Ovary (tissue), 9 donors: ENCODE measurements around the gene ZMIZ1. TPM values are rescaled to one million over a fixed set of nuclear protein-coding genes. Genes with fewer than 3 reads are reported as not detected.

ENCODE experiments used
- DNase-seq, 5 donors: peaks; one replicate each; pipeline ENCODE4 v3.0.0-alpha.2; 2019 to 2020
- H3K27ac ChIP-seq, 2 donors: fragments of 200-600 bp; one replicate each; pipeline versions ENCODE4 v1.5.1 to v1.8.0; 2019 to 2022
- H3K27me3 ChIP-seq: fragments of 200-600 bp; one replicate; pipeline ENCODE4 v1.8.0; 2022
- H3K36me3 ChIP-seq: fragments of 200-600 bp; sonication (generic); one replicate; pipeline ENCODE4 v1.5.1; 2019
- H3K4me1 ChIP-seq: one replicate; pipeline ENCODE4 v1.8.1; 2013; ENCODE audit warnings: mild to moderate bottlenecking, moderate library complexity; ENCODE audit not compliant: insufficient read depth
- H3K4me3 ChIP-seq: fragments of 200-600 bp; sonication (generic); one replicate; pipeline ENCODE4 v1.5.1; 2017
- H3K9me3 ChIP-seq, 2 donors: fragments of 200-600 bp in 1 of 2; sonication (generic) in 1 of 2; one replicate each; pipeline versions ENCODE4 v1.5.1 to v1.8.1; 2013 to 2019; ENCODE audit warnings: mild to moderate bottlenecking in 1 of 2, moderate library complexity in 1 of 2
- EP300 ChIP-seq: sonication (generic); formaldehyde crosslinking; IDR thresholded peaks from one replicate; pipeline ENCODE4 v1.6.1; 2017; ENCODE audit warnings: antibody characterized with exemption
- POLR2A ChIP-seq: fragments of 450-650 bp; IDR thresholded peaks from one replicate; pipeline ENCODE4 v1.6.1; 2017; ENCODE audit warnings: antibody characterized with exemption, mild to moderate bottlenecking, moderate library complexity
- WGBS, 3 donors: extraction: QIAGEN DNeasy Blood & Tissue Kit in 1 of 3; methylation state at CpG; one replicate each; pipeline versions ENCODE4 v1.1.5 to v1.1.7; 2013 to 2017; 5-methylcytosine and 5-hydroxymethylcytosine counted together
- intact Hi-C, 4 donors: fragments of 100-400 bp; cut with DNase I; formaldehyde crosslinking; loops; one replicate each; pipeline versions ENCODE4 v1.11.0 to v1.15.1; 2022 to 2023
- polyA plus RNA-seq, 2 donors: library from polyadenylated mRNA; stranded (reverse); fragments of 200-250 nt in 1 of 2; fragments of 350-450 nt in 1 of 2; fragmentation: Illumina TruSeq in 1 of 2; extraction: RNeasy Lipid Tissue Mini Kit (QIAGEN cat#74804) in 1 of 2; gene quantifications; one replicate each; pipeline ENCODE4 v1.2.3, GENCODE V29; 2013 to 2014
- total RNA-seq, 7 donors: library from RNA; depleted of rRNA in 2 of 7; stranded (reverse); fragments of >200 nt in 2 of 7; fragmentation: NEBNext Ultra II Directional in 3 of 7; extraction: Animal tissue kit (Norgen Biotek cat#: 25700) in 3 of 7; gene quantifications; one replicate each; pipeline versions ENCODE4 v1.1.0 to v1.2.4, GENCODE V29; 2016 to 2023
- TF ChIP-seq, protein P1 (sequence below), 3 donors: fragments of 450-650 bp in 2 of 3; fragments of 200-600 bp in 1 of 3; IDR thresholded peaks; one replicate each; pipeline versions ENCODE4 v1.5.1 to v1.8.0; 2016 to 2022; ENCODE audit warnings: antibody characterized with exemption in 3 of 3, mild to moderate bottlenecking in 1 of 3
- donor health status: DM: no; HTN: no; CAD: no; lungs with moderate emphysema.
- donor health status: DM: no; HTN: no; CAD: no.
- donor health status: Bipolar disorder and iron deficiency.
- donor health status: DM: yes; HTN: yes; CAD: no.
- donor health status: DM: no; HTN: no; CAD: no.
- donor health status: DM: yes; HTN: yes; CAD: no.

ZMIZ1 gene
- total and polyA plus RNA-seq, 9 donors: 30.3 to 117 (median 69.1) TPM

DNA sequence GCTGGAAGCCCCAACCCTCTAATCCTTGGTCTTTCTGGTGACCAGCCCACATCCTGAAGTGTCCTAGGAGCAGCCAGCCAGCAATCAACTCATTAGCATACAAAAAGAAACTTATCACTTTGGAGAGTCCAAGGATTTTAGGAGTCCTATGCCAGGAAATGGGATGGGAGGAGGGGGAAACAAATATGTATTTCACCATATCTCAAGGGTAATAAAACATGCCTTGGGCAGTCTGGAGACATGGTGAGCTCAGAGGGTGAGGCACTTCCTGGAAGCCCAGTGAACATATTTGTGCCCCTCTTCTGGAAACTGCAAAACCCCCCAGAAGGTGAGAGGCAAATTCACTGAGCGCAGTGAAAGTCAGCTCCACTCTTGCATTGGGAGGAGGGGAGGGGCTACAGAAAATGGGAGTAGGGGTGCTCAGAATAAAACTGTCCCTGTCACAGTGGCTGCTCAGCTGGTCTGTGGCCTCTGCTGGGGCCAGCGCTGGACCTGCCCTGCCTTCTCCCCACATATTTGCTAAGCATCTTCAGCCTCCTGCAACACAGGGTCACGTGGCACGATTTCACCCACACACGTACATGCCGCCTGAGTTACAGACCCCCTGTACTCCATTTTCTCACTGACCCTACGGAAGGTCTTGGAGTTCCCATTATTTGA, 17.7 kb upstream of the ZMIZ1 start:
- Histone ChIP-seq H3K36me3 (no peaks in the 10 kb centered on the region), H3K9me3 (no peaks in the 10 kb centered on the region), H3K4me3 (no peak overlapping the region), H3K4me1 (no peaks in the 10 kb centered on the region), H3K27me3 (no peaks in the 10 kb centered on the region), H3K27ac (no peak overlapping the region)
- peak in 1 of 5 donors; percentile 4 for DNase-seq
- intact Hi-C loops: no loop called here
- no peak for TF ChIP-seq POLR2A
- 79 to 87% (median 85%) methylated on average over 7 of the region's 7 CpGs for WGBS, 3 donors

DNA sequence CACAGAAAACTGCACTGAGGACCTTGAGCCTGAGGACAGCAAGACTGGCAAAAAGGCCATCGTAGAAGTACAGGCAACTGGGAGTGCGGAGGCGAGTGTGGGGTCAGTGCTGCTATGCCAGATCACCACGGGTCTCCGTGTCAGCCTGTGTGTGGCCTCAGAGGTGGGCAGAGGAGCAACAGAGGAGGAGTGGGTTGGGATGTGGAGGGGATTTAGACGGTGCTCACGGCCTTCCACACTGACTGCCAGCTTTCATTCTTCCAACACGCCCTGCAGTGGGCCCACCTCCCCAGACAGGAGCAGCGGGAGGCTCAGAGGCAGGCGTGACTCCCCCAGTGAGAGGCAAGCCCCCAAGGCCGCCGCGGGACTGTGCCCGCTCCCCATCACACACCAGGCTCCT, 17.0 kb upstream of the ZMIZ1 start:
- no peak for TF ChIP-seq EP300
- no peak for TF ChIP-seq POLR2A
- TF ChIP-seq, protein P1, sequence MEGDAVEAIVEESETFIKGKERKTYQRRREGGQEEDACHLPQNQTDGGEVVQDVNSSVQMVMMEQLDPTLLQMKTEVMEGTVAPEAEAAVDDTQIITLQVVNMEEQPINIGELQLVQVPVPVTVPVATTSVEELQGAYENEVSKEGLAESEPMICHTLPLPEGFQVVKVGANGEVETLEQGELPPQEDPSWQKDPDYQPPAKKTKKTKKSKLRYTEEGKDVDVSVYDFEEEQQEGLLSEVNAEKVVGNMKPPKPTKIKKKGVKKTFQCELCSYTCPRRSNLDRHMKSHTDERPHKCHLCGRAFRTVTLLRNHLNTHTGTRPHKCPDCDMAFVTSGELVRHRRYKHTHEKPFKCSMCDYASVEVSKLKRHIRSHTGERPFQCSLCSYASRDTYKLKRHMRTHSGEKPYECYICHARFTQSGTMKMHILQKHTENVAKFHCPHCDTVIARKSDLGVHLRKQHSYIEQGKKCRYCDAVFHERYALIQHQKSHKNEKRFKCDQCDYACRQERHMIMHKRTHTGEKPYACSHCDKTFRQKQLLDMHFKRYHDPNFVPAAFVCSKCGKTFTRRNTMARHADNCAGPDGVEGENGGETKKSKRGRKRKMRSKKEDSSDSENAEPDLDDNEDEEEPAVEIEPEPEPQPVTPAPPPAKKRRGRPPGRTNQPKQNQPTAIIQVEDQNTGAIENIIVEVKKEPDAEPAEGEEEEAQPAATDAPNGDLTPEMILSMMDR (IDR thresholded peaks at IDR 0.05): no peak
- H3K9me3 ChIP-seq: no peaks in the 10 kb centered on the region
- H3K36me3 ChIP-seq: no peaks in the 10 kb centered on the region
- H3K4me3 ChIP-seq: no peak overlapping the region
- WGBS, 3 donors: 78 to 83% (median 83%) methylated on average over 14 of the region's 14 CpGs
- DNase-seq: peak in 2 of 5 donors; percentile 7 to 15
- intact Hi-C loops: no loop called here
- H3K27me3 ChIP-seq: no peaks in the 10 kb centered on the region
- H3K27ac ChIP-seq: no peak overlapping the region
- H3K4me1 ChIP-seq: no peaks in the 10 kb centered on the region

DNA sequence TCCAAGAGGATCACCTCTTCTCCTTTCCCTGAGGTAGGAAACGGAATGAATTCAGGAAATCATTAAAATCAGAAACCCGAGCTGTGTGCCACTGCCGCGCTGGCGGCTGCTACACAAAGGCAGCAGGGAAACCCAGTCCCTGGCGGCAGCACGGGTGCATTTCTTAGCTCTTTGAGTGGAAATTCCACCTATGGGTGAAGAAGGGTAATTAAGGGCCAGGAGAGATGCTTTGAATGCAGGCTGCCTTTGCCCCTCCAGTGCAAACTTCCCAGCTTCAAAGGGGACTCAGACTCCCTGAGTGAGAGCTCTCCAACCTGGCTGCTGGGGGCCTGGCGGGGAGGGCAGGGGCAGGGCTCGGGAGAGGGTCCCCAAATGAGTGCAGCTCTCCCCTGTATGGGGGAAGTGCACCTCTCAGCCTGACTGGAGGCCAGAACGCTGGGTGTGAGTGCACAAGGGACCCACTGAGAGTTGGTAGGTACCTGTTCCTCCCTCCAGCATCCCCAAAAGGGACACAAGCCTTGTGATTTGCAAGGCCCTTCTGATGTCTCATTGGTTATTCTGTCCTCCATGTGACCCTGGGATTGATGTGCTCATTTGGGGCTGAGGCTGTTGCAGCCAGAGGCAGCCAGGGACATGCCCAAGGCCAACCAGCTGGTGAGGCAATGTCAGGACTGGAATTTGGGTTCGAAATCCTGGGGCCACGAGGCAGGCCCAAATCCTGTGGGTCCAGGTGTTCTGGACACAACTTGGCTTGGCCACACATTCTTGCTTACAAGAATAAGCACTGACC, 16.3 kb upstream of the ZMIZ1 start:
- no peaks in the 10 kb centered on the region for H3K9me3 ChIP-seq
- TF ChIP-seq, protein P1 (IDR thresholded peaks at IDR 0.05): no peak
- TF ChIP-seq POLR2A (no peak), EP300 (no peak)
- intact Hi-C loops: no loop called here
- no peaks in the 10 kb centered on the region for H3K36me3 ChIP-seq
- DNase-seq: peak in 2 of 5 donors; percentile 8 to 20
- no peak overlapping the region for H3K27ac ChIP-seq
- no peaks in the 10 kb centered on the region for H3K4me1 ChIP-seq
- H3K4me3 ChIP-seq: no peak overlapping the region
- 79 to 85% (median 83%) methylated on average over 12 of the region's 12 CpGs for WGBS, 3 donors
- no peaks in the 10 kb centered on the region for H3K27me3 ChIP-seq

DNA sequence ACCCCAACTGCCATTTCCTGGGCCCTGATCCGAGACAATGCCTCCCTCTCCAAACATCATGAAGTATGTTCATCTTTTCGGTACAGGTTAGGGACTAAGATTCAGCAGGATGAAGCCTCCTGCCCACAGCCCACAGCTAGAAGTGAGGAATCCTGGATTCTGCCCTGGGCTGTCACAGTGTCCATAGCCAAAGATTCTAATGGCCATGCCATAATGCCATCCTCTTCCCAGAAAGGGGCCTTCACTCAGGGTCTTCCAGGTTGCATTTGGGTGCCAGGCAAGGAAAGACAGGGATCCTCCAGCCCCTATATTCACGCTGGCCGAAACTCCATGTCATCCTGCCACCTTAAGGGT, 15.7 kb upstream of the ZMIZ1 start:
- WGBS, 3 donors: 92 to 97% (median 95%) methylated on average over 4 of the region's 4 CpGs
- TF ChIP-seq POLR2A: no peak
- H3K27ac ChIP-seq: no peak overlapping the region
- no peaks in the 10 kb centered on the region for H3K9me3 ChIP-seq
- H3K4me1 ChIP-seq: no peaks in the 10 kb centered on the region
- no peak overlapping the region for H3K4me3 ChIP-seq
- intact Hi-C loops: no loop called here
- H3K36me3 ChIP-seq: no peaks in the 10 kb centered on the region
- DNase-seq: peak in 1 of 5 donors; percentile 7
- H3K27me3 ChIP-seq: no peaks in the 10 kb centered on the region

DNA sequence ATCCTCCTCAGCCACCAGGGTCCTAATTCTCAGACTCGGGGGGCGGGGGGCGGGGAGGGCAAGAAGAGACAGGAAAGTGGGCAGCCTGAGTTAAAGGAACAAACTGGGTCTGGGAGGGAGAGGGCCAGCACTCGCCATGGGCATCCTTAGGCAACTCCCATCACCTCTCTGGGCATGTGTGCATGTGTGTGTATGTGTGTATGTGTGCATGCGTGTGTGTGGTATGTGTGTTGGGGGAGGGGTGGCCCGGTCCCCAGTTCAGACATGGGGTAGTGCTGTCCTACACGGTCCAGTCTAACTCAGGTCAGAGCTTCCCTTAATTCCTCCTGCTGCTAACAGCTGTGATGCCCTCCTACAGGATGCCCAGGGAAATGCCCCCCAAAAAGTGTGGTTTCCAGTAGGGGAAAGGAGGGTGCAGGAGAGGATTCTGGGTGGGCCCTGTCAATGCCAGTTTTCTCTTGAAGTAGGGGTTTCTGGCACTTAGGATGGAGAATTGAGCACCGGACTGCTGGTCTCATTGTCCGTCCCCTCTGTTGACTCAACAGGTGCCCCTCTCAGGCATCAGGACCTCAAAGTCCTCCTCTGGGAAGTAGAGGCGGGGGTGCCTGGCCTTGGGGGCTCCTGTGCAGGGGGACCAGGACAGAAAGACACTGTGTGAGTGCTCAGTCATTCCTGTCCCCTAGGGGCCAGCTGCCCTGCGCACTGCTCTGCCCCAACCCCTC, 15.1 kb upstream of the ZMIZ1 start:
- no peak overlapping the region for H3K4me3 ChIP-seq
- intact Hi-C loops: no loop called here
- DNase-seq: peak in 2 of 5 donors; percentile 10 to 17
- H3K4me1 ChIP-seq: no peaks in the 10 kb centered on the region
- H3K27ac ChIP-seq: no peak overlapping the region
- no peaks in the 10 kb centered on the region for H3K36me3 ChIP-seq
- 81 to 91% (median 91%) methylated on average over 11 of the region's 11 CpGs for WGBS, 3 donors
- TF ChIP-seq, protein P1 (IDR thresholded peaks at IDR 0.05): no peak
- TF ChIP-seq POLR2A (no peak), EP300 (no peak)
- no peaks in the 10 kb centered on the region for H3K9me3 ChIP-seq
- H3K27me3 ChIP-seq: no peaks in the 10 kb centered on the region
